GM18526 (cell line): Measurements from ENCODE around the gene PIP5K1A.

Experiments used
- POLR2A ChIP-seq: IDR thresholded peaks from 3 replicates; pipeline ENCODE4 v1.6.1; 2011; ENCODE audit not compliant: insufficient read length; ENCODE audit errors: extremely low read depth

PIP5K1A gene

GRCh38 chr1:151175863-151176262 lies 22.5 kb upstream of the PIP5K1A start, which contains the start of gene TMOD4:
Gene TMOD4 (minus strand): TSS chr1:151175981. CDS start chr1:151174875, 1,106 bp downstream.
- TF ChIP-seq POLR2A = no peak

GRCh38 chr1:151176514-151177045 lies 21.8 kb upstream of the PIP5K1A start:
- TF ChIP-seq POLR2A = no peak

GRCh38 chr1:151184211-151184610 lies 14.1 kb upstream of the PIP5K1A start:
- TF ChIP-seq POLR2A = no peak

GRCh38 chr1:151187205-151187604 lies 11.1 kb upstream of the PIP5K1A start:
- no peak for TF ChIP-seq POLR2A

DNA sequence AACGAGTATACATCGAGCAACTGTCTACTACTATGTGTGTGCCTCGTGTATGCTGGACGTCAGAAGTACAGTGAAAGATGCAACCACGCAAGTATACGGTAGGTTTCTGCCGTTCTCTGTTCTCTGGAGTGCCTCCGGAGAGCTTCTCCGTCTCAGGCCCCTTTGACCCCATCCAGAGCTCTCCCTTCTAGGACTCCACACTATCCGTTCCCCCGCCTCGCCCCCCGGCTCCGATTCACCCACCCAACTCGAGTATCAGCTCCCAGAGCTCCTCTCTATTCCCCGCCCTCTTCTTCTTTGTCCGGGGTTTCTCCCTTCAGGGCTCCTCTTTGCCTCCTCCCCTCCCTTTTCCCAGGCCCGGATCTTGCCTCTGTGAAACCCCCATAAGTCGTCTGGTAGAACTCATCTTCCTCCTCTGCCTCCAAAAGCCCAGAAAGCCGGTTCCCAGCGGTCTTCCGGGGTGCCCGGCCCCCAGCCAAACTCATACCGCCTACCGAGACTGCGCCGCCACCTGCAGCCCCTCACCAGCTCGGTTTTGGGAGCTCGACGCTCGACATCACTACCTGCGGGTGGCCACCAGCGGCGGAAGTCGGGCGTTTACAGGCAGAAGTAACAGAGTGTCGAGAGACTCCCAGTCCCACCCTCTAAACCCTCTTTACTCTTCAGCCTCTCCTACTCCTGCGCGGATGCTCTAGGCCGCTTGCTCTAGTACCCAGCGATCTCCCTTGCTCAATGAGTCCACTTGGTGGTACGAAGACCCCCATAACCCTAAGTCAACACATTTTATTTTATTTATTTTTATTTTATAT lies 8.5 kb upstream of the PIP5K1A start, which contains the start of gene VPS72:
TSS of gene VPS72 (minus strand) at position 561 of the 809 bp plus-strand sequence. CDS start at position 485, 76 bp downstream.
- TF ChIP-seq POLR2A = peak; percentile 75

DNA sequence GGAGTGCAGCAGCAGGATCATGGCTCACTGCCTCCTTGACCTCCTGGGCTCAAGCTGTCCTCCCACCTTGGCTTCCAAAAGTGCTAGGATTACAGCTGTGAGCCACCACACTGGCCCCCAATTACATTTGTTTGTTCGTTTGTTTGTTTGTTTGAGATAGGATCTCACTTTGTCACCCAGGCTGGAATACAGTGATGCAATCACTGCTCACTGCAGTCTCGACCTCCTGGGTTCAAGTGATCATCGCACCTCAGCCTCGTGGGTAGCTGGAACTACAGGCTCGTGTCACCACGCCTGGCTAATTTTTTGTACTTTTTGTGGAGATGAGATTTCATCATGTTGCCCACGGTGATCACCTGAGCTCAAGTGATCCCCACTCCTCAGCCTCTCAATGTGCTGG lies 6.3 kb upstream of the PIP5K1A start:
- no peak for TF ChIP-seq POLR2A

DNA sequence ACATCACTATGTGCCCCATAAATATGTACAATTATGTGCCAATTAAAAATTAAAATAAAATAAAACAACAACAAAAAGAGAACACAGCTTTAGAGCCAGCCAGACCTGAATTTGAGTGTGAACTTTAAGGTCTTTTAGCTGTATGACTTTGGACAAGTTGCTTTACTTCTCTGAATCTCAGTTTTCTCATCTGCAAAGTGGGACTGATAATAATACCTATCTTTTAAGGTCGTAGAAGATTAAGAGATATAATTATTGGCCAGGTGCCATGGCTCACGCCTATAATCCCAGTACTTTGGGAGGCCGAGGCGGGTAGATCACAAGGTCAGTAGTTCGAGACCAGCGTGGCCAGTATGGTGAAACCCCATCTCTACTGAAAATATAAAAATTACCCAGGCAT lies 5.0 kb upstream of the PIP5K1A start:
- no peak for TF ChIP-seq POLR2A

- TF ChIP-seq POLR2A = no peak
Observed at GRCh38 chr1:151193856-151194255, 4.5 kb upstream of the PIP5K1A start.

GRCh38 chr1:151196292-151196800 lies 2.0 kb upstream of the PIP5K1A start:
- no peak for TF ChIP-seq POLR2A

DNA sequence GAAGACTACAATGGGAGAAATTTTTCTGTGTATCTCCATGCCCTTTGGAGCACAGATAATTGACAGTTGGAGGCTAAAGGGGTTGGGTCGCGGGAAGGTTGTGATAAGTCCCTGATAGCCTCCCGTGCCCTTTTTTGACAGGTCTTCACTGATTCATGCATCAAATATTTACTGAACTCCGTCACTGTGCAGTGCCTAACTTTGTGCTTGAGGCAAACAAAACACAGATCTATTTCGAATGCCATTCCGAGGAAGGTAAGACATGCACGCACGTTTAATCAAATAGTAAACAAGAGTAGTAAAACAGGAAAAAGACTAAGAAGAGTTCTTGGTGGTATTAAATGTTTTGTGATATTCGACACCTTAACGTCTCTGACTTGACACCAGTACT lies 494 bp upstream of the PIP5K1A start:
- TF ChIP-seq POLR2A = no peak

DNA sequence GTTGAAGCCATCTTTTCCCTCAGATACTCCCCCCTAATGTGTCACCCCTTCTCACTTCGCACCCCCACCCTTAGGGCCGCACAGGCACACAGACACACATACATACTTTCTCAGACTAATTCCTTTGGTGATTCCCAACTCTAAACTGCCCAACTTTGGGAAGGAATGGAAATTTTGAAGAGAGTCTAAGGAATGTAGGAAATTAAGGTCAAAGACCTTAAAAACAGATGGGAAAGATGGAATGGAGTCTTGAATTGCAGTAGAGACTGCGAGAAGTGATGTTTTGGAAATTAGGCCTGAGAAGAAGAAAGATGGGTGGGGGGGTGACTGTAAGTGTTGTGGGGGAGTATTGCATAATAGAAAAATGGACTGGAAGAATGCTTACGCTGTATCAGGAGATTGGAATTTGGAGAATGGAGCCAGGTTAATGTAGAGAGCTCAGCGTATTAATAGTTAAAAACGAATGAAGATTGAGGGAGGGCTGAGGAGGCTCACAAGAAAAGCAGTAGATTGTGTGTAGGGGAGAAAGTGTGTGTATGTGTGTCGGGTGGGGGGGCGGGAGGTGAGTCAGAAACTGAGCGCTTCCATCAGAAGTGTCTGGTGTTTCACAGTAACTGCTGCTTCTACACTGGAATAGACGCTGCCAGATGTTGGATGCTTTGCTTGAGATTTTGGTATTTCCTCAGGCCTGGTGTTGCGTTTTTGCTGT lies 1.7 kb downstream of the PIP5K1A start:
- no peak for TF ChIP-seq POLR2A

- no peak for TF ChIP-seq POLR2A
Observed at GRCh38 chr1:151210830-151211229, 12.5 kb downstream of the PIP5K1A start.

GRCh38 chr1:151211972-151212705 lies 13.8 kb downstream of the PIP5K1A start:
- TF ChIP-seq POLR2A = no peak

- TF ChIP-seq POLR2A = no peak
Observed at GRCh38 chr1:151213560-151213959, 15.2 kb downstream of the PIP5K1A start.

DNA sequence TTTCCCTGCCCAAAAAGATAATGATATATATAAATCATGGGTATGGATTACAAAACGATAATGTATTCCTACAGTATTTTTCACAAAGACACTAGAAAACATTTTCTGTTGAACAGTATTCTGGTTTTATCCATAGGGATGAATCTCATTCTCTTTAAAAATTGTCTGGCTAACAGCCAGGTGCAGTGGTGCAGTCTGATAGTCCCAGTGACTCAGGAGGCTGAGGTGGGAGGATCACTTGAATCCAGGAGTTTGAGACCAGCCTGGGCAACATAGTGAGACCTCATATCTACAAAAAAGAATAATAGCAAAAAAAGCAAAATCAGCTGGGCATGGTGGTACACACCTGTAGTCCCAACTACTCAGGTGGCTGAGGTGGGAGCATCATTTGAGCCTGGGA lies 23.3 kb downstream of the PIP5K1A start:
- TF ChIP-seq POLR2A = no peak

DNA sequence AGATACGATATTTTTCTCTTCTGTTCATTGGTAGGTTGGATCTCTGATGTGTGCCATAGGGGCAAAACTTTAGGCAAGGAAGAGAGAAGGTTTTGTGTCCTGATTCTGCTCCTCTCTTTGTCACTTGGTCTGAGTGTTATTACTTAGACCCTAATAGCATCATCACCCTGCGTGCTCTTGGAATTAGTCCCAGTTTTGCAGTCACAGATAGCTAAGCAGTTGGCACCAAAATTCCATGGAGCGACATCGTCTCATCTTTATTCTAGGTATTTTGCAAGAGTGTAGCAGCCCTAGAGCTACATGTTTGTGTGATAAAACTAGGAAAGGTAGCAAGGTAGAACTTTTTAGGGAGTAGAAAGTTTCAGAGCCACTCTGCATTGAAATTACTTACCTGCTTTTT lies 23.8 kb downstream of the PIP5K1A start:
- TF ChIP-seq POLR2A = no peak

DNA sequence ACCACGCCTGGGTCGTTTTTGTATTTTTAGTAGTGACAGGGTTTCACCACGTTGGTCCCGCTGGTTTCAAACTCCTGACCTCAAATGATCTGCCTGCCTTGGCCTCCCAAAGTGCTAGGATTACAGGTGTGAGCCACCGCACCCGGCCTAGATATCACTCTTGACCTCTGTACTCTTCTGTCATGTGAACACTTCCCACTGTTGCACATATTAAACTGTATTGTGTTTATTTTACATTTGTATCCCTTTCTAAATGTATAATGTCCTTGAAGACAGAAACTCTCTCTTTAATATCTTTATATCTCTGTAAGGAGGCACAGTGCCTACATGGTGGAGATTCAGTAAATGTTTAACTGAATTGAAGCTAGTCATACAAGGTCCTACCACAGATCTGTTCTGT lies 36.9 kb downstream of the PIP5K1A start:
- TF ChIP-seq POLR2A = no peak
